Stimulated activated naive B cell treated with anti-CD40 and anti-IgM and Interleukin-4, amounts not matched to agents 10 μg/mL and 1 μg/mL and 100 μg/mL, for 72 hours (primary cell): Measurements from ENCODE around the gene UNC13D.
"Not testable (repeated sequence)": the region's sequence is repeated elsewhere in the genome, so short reads cannot be mapped to it uniquely, and the experiment has no call there.

Experiments
- ATAC-seq, 2 donors: fragments of 150-1000 bp; cut with Tn5 transposase; replicated peaks; 2 replicates each; pipeline ENCODE4 v1.10.0; 2021; ENCODE audit warnings: moderate library complexity in 1 of 2
- DNase-seq: peaks from one replicate; pipeline ENCODE4 v3.0.0; 2021
- H3K27ac Mint-ChIP-seq: one replicate; pipeline ENCODE4 v1.8.0; 2022; ENCODE audit warnings: mild to moderate bottlenecking, mixed read lengths
- H3K27me3 Mint-ChIP-seq, 2 donors: one replicate each; pipeline ENCODE4 v1.8.0; 2022; ENCODE audit warnings: mixed read lengths in 2 of 2
- H3K36me3 Mint-ChIP-seq, 2 donors: one replicate each; pipeline ENCODE4 v1.8.0; 2022; ENCODE audit warnings: mixed read lengths in 2 of 2, mild to moderate bottlenecking in 1 of 2
- H3K4me1 Mint-ChIP-seq, 2 donors: one replicate each; pipeline ENCODE4 v1.8.0; 2022; ENCODE audit warnings: mixed read lengths in 2 of 2, mild to moderate bottlenecking in 1 of 2
- H3K4me3 Mint-ChIP-seq, 2 donors: one replicate each; pipeline ENCODE4 v1.8.0; 2022; ENCODE audit warnings: mild to moderate bottlenecking in 2 of 2, mixed read lengths in 2 of 2, moderate library complexity in 1 of 2
- H3K9me3 Mint-ChIP-seq, 2 donors: one replicate each; pipeline ENCODE4 v1.8.0; 2022; ENCODE audit warnings: mixed read lengths in 2 of 2, mild to moderate bottlenecking in 1 of 2

The UNC13D gene

GRCh38 chr17:75783069-75783783, 61.0 kb downstream of the UNC13D start:
- DNase-seq (no peak), ATAC-seq (peak; percentile 31 to 36)
- peak overlapping the region; percentile 96 for H3K27ac Mint-ChIP-seq
- peaks cover 0 to 1% of the 10 kb centered on the region in 2 donors for H3K9me3 Mint-ChIP-seq
- H3K4me1 Mint-ChIP-seq: peaks cover 27 to 52% of the 10 kb centered on the region in 2 donors
- peaks cover 15 to 32% of the 10 kb centered on the region in 2 donors for H3K36me3 Mint-ChIP-seq
- H3K27me3 Mint-ChIP-seq: peaks cover 5 to 6% of the 10 kb centered on the region in 2 donors
- peak overlapping the region; percentile 75 to 93 for H3K4me3 Mint-ChIP-seq

GRCh38 chr17:75779987-75780889, 64.0 kb downstream of the UNC13D start:
- H3K27ac Mint-ChIP-seq: peak overlapping the region; percentile 99
- peaks cover 0 to 1% of the 10 kb centered on the region in 2 donors for H3K9me3 Mint-ChIP-seq
- DNase-seq (no peak), ATAC-seq (no peak)
- peak overlapping the region; percentile 90 to 94 for H3K4me3 Mint-ChIP-seq
- peaks cover 29 to 63% of the 10 kb centered on the region in 2 donors for H3K4me1 Mint-ChIP-seq
- peaks cover 34 to 45% of the 10 kb centered on the region in 2 donors for H3K36me3 Mint-ChIP-seq
- H3K27me3 Mint-ChIP-seq: peaks cover 5 to 6% of the 10 kb centered on the region in 2 donors

GRCh38 chr17:75779250-75779986, 64.8 kb downstream of the UNC13D start:
- Mint-ChIP-seq H3K4me1 (peaks cover 29 to 61% of the 10 kb centered on the region in 2 donors), H3K36me3 (peaks cover 33 to 49% of the 10 kb centered on the region in 2 donors), H3K4me3 (peak overlapping the region; percentile 90 to 94), H3K27ac (peak overlapping the region; percentile 99), H3K27me3 (peaks cover 5 to 6% of the 10 kb centered on the region in 2 donors), H3K9me3 (peaks cover 0 to 1% of the 10 kb centered on the region in 2 donors)
- ATAC-seq (peak; percentile 68 to 74), DNase-seq (peak; percentile 94)

- H3K36me3 Mint-ChIP-seq: peaks cover 35 to 51% of the 10 kb centered on the region in 2 donors
- no peak for ATAC-seq
- peaks cover 5 to 6% of the 10 kb centered on the region in 2 donors for H3K27me3 Mint-ChIP-seq
- H3K9me3 Mint-ChIP-seq: peaks cover 0 to 1% of the 10 kb centered on the region in 2 donors
- H3K4me1 Mint-ChIP-seq: peaks cover 29 to 60% of the 10 kb centered on the region in 2 donors
- no peak for DNase-seq
- H3K27ac Mint-ChIP-seq: peak overlapping the region; percentile 99
- peak overlapping the region; percentile 90 to 94 for H3K4me3 Mint-ChIP-seq
Measured at GRCh38 chr17:75778861-75779249, 65.3 kb downstream of the UNC13D start.

GRCh38 chr17:75778066-75778860, 65.9 kb downstream of the UNC13D start:
- Mint-ChIP-seq H3K27ac (peak overlapping the region; percentile 99), H3K4me1 (peaks cover 27 to 55% of the 10 kb centered on the region in 2 donors), H3K4me3 (peak overlapping the region; percentile 90 to 94), H3K36me3 (peaks cover 35 to 51% of the 10 kb centered on the region in 2 donors)
- not testable (repeated sequence) for H3K27me3 Mint-ChIP-seq, H3K9me3 Mint-ChIP-seq, DNase-seq, ATAC-seq

- peak overlapping the region; percentile 57 to 62 for H3K4me3 Mint-ChIP-seq
- peaks cover 23 to 49% of the 10 kb centered on the region in 2 donors for H3K4me1 Mint-ChIP-seq
- H3K27ac Mint-ChIP-seq: peak overlapping the region; percentile 91
- H3K9me3 Mint-ChIP-seq: no peaks in the 10 kb centered on the region
- H3K36me3 Mint-ChIP-seq: peaks cover 35 to 51% of the 10 kb centered on the region in 2 donors
- DNase-seq (no peak), ATAC-seq (no peak)
- peaks cover 5 to 6% of the 10 kb centered on the region in 2 donors for H3K27me3 Mint-ChIP-seq
Measured at GRCh38 chr17:75777296-75777922, 66.8 kb downstream of the UNC13D start.
